ENCODE data around the gene CDH13. TPM values are rescaled to one million over a fixed set of nuclear protein-coding genes. Genes with fewer than 3 reads are reported as not detected.
"Not testable (repeated sequence)": the region's sequence is repeated elsewhere in the genome, so short reads cannot be mapped to it uniquely, and the experiment has no call there.

Gene CDH13
- total RNA-seq, 2 donors from 2014 or later: 2.9 TPM; not detected in 1

- DNase-seq: no peak
These were observed 288.5 kb downstream of the CDH13 start for GRCh38 chr16:82915139-82915824.

DNA sequence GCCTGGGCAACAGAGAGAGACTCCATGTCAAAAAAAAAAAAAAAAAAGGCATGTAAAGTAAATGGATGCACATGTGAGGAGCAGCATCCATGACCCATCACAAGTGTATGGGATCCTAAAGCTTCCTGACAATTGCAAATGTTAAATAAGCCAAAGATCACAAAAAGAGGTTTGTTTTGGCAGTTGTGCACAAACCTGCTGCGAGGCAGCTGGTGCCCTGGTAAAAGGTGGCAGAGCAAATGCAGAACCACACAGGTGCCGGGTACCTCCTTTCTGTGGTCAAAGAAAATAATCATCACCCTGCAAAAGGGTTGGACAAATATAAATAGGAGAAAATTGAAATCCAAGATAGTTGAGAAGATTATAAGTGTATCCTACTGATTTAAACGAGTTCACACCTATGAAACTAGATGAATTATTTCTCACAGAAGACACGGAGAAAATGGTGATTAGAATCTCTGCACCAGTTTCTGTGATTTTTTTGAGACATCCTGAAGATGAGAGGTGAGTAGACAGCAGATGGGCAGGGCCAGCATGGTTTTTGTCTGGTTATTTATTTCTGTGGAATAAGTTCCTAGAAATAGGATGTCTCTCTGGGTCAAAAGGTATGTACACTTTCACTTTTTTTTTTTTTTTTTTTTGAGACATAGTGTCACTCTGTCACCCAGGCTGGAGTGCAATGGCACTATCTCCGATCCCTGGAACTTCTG lies 291.3 kb downstream of the CDH13 start:
- no peak for DNase-seq
- intact Hi-C loops (cut with DNase I): no loop called here
- H3K9me3 ChIP-seq: no peaks in the 10 kb centered on the region
- WGBS, 2 donors: 50 to 53% methylated on average over 5 of the region's 5 CpGs
- H3K4me1 ChIP-seq: no peaks in the 10 kb centered on the region
- no peak overlapping the region for H3K4me3 ChIP-seq
- H3K27ac ChIP-seq: no peak overlapping the region
- ATAC-seq: no peak
- TF ChIP-seq CTCF (IDR thresholded peaks at IDR 0.05): no peak
- TF ChIP-seq POLR2A (IDR thresholded peaks at IDR 0.05): no peak
- H3K27me3 ChIP-seq: no peaks in the 10 kb centered on the region
- H3K36me3 ChIP-seq (replicated peaks in 1 of 2; ENCODE audit: insufficient read depth in 1 of 2, low read depth in 2 of 2): no peaks in the 10 kb centered on the region

More at GRCh38 chr16:82915139-82915824, 288.5 kb downstream of the CDH13 start:
- TF ChIP-seq POLR2A (IDR thresholded peaks at IDR 0.05): no peak
- TF ChIP-seq CTCF (IDR thresholded peaks at IDR 0.05): no peak
- Histone ChIP-seq H3K4me1 (no peaks in the 10 kb centered on the region), H3K27me3 (no peaks in the 10 kb centered on the region), H3K4me3 (no peak overlapping the region), H3K9me3 (no peaks in the 10 kb centered on the region), H3K27ac (no peak overlapping the region), H3K36me3 (replicated peaks in 1 of 2; ENCODE audit: insufficient read depth in 1 of 2, low read depth in 2 of 2) (no peaks in the 10 kb centered on the region)
- no peak for ATAC-seq
- WGBS, 2 donors: 49 to 63% methylated on average over 9 of the region's 9 CpGs
- intact Hi-C loops (cut with DNase I): no loop called here

DNA sequence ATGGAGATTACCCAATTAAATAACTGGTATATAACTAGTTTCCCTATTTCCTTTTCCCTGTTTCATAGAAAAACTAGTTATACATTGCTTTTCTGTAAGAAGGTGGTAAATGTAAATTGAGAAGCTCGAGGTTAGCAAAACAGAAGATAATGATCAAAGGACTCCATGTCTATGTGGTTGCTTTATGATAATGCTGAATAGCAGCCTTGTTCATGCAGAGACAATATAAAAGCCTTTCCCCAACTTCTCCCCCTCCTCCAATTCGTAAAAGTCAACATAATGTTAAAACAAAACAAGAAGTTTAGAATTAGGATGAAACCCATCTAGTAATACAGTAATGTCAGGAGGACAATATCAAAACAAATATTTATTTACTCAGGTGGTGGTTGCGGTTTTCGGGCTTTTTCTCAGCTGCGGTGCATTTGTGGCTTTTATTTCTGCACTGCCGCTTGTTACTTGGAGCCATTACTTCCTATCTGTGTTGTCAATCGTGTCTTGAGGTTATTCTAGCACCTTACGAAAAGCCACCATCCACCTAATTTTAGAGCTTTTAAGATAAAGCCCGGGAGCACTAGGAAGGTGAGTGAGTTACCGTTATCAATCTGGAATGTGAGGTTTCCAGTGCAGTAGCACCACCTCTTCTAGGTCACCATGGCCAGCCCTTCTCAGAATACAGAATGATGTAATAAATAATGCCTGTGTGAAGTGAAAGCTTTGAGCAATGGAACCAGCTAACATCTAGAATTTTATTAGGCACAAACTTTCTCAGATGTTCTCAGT lies 297.5 kb downstream of the CDH13 start:
- DNase-seq (no peak), ATAC-seq (no peak)
- H3K27me3 ChIP-seq: no peaks in the 10 kb centered on the region

GRCh38 chr16:82926500-82926899 lies 299.7 kb downstream of the CDH13 start:
- ATAC-seq: no peak
- no peak for DNase-seq
- Histone ChIP-seq H3K4me3 (no peak overlapping the region), H3K27ac (no peak overlapping the region), H3K4me1 (no peaks in the 10 kb centered on the region), H3K9me3 (no peaks in the 10 kb centered on the region), H3K36me3 (replicated peaks in 1 of 2; ENCODE audit: insufficient read depth in 1 of 2, low read depth in 2 of 2) (no peaks in the 10 kb centered on the region), H3K27me3 (no peaks in the 10 kb centered on the region)
- 61 to 65% methylated on average over 2 of the region's 2 CpGs for whole genome bisulfite sequencing, 2 donors
- intact Hi-C loops (cut with DNase I): no loop called here
- no peak for TF ChIP-seq POLR2A (IDR thresholded peaks at IDR 0.05)
- TF ChIP-seq CTCF (IDR thresholded peaks at IDR 0.05): no peak

More for the DNA sequence above, 297.5 kb downstream of the CDH13 start:
- H3K4me1 ChIP-seq: no peaks in the 10 kb centered on the region
- no peak overlapping the region for H3K27ac ChIP-seq
- WGBS, 2 donors: 27 to 38% methylated on average over 10 of the region's 10 CpGs
- intact Hi-C loops (cut with DNase I): no loop called here
- H3K4me3 ChIP-seq: no peak overlapping the region
- H3K9me3 ChIP-seq: no peaks in the 10 kb centered on the region
- TF ChIP-seq POLR2A (IDR thresholded peaks at IDR 0.05): no peak
- TF ChIP-seq CTCF (IDR thresholded peaks at IDR 0.05): no peak
- H3K36me3 ChIP-seq (replicated peaks in 1 of 2; ENCODE audit: insufficient read depth in 1 of 2, low read depth in 2 of 2): no peaks in the 10 kb centered on the region

DNA sequence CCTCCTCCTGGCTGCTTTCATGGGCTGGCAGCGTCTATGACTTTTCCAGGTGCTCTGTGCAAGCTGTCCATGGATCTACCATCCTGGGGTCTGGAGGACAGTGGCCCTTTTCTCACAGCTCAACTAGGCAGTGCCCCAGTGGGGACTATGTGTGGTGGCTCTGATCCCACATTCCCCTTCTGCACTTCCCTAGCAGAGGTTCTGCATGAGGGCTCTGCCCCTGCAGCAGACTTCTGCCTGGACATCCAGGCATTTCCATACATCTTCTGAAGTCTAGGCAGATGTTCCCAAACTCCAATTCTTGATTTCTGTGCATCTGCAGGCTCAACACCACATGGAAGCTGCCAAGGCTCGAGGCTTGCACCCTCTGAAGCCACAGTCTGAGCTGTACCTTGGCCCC lies 307.2 kb downstream of the CDH13 start:
- ATAC-seq; intact Hi-C loops (cut with DNase I); H3K9me3 ChIP-seq; H3K27ac ChIP-seq; H3K36me3 ChIP-seq (replicated peaks in 1 of 2; ENCODE audit: insufficient read depth in 1 of 2, low read depth in 2 of 2); H3K4me3 ChIP-seq; DNase-seq; H3K27me3 ChIP-seq; H3K4me1 ChIP-seq: not testable (repeated sequence)
- WGBS, 2 donors: 77 to 81% methylated on average over 2 of the region's 2 CpGs

Data from body of pancreas (tissue), 4 donors.